HFF-Myc (cell line): ENCODE data around the gene MACROH2A1.

Experiments
- DNase-seq: peaks from one replicate; pipeline ENCODE4 v3.0.0-alpha.2; 2011; ENCODE audit warnings: low read depth; ENCODE audit errors: extremely low read depth
- H3K4me3 ChIP-seq: replicated peaks from 2 replicates; pipeline ENCODE4 v1.5.1; 2011; ENCODE audit warnings: low read depth, mild to moderate bottlenecking, control low read depth, low read length
- CTCF ChIP-seq: IDR thresholded peaks from 2 replicates; pipeline ENCODE4 v1.5.1; 2012; ENCODE audit warnings: mild to moderate bottlenecking, low read depth, low read length, control low read depth; ENCODE audit errors: missing control alignments

Gene MACROH2A1

DNA sequence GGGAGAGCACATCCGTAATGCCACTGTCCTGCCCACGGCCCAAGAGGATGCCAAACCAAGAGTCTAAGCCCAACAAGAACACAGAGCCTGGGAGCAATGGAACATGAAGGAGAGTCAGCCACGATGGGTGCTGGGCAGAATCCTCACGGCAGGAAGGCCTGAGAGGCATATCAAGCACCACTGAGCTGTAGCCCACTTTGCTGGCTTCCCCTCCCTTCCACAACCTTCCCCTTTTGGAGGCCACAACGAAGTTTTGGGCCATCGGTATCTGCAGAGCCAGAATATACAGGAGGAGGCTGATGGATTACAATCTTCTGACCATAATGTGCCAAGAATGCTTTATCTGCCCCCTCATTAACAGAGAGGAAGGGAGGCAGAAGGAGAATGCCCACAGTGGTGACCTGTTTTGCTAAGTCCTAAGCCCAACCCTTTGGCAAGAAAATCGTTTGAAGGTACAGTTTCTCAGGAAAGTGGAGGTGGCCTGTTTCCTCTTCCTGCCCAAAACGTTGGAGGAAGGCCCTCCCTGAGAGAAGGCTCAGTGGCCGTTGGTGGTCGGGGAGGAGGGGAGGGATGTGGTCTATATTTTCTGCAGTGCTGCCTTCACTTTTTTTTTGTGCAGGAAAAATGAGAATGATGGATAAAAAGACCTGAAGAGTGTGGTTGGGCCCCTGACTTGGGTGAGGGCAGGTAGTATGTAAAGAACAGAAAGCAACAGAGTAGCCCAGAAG is 26.2 kb downstream of the MACROH2A1 start:
- no peak for TF ChIP-seq CTCF
- no peak for DNase-seq
- no peak overlapping the region for H3K4me3 ChIP-seq

DNA sequence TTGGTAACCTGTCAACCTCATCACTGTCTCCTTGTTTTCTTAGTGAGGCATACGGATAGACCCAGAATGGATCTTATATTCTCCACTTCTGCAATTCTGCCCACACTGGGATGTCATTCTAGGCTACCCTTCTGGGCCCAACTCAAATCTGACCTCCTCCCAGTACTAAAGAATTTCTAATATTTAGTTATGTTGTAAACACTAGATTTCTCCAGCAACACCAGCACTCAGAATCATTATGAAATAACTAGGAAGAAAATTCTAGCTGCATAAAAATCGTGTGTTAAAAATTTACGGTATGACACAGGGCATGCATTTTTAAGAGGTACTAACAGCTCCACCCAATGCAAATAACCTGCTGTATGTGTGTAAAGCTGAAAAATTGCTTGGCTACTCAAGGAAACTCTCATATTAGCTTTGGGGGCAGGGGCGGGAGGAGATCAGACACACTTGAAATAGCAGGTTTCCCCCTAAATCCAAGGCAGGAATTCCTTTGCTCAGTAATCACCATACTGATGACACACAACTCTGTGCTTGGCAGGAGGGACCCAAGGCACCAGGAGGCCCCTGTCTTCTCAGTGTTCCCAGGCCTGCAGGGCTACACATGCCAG is 27.3 kb downstream of the MACROH2A1 start:
- no peak for DNase-seq
- H3K4me3 ChIP-seq = no peak overlapping the region
- TF ChIP-seq CTCF = no peak

DNA sequence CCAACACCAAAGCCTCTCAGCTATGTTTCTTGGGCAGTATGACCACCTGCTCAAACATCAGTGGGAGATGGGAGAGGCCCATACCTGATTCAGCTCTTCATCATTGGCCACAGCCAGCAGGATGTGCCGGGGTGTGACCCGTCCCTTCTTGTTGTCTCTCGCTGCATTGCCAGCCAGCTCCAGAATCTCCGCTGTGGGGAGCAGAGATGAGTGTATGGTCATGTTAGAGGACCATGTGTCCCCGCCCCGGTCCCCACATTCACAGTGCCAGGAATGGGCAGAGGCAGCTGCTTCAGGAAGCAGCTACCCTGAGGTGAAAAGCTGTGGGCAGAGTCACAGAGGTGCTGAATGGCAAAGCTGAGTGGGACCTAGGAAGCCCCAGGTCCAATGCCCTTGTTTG is 29.1 kb downstream of the MACROH2A1 start:
- no peak for TF ChIP-seq CTCF
- H3K4me3 ChIP-seq = no peak overlapping the region
- DNase-seq = no peak

DNA sequence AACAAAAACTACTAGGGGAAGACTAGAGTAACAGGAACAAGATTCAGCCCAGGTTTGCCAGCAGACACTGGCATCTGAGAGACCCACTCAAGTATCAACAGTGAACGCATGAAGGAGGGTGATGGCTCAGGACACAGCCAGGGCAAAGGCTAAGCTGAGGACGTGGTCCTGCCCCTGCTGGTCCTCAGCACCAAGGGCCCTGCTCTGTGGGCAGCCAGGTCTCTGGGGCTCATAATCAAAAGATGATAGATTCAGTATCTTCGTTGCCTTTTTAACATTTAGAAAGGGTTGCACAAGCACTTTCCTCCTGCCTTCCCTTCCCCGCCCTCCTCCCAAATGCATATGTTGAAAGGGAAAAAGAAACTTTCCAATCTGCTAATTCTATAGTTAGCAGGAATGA is 31.5 kb downstream of the MACROH2A1 start:
- TF ChIP-seq CTCF = no peak
- no peak overlapping the region for H3K4me3 ChIP-seq
- no peak for DNase-seq

DNA sequence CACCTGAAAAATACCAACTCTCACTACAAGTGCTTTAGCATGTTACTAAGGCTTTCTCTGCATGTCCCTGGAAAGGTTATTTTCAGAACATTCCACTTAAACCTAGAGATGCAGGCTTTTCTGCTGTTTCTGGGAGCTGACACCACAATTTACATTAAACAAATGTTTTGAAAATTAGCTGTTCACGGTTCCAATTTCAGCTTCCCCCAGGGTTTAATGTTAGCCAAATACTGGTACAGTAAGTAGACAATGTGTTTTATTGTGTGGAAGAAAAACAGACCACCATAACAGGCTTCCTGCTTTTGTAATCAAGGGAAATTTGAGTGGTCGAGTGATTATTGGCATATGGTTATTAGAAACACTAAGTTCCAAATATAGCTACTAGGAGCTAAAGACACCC is 32.0 kb downstream of the MACROH2A1 start:
- no peak for TF ChIP-seq CTCF
- no peak overlapping the region for H3K4me3 ChIP-seq
- no peak for DNase-seq

DNA sequence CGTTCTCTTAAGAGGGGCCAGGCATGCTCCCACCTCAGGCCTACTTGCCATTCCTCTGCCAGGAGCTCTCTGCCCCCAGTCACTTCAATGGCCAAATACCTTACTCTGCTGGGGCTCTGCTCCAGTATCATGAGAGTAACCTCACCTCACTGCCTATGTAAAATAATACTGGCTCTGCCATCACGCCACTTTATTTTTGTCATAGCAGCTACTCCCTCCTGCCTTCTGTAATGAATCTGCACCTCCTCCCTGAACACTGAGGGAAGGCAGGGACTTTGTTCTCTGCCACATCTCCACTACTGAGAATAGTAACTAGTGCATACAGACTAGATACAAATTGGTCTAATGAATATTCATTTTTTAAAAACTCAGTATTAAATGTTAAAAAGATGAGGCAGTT is 33.8 kb downstream of the MACROH2A1 start:
- no peak for DNase-seq
- H3K4me3 ChIP-seq = no peak overlapping the region
- no peak for TF ChIP-seq CTCF
